Neural crest cell (in vitro differentiated cells): ENCODE data around the gene OSBPL7. TPM values are rescaled to one million over a fixed set of nuclear protein-coding genes. Genes with fewer than 3 reads are reported as not detected.
"Not testable (repeated sequence)": the region's sequence is repeated elsewhere in the genome, so short reads cannot be mapped to it uniquely, and the experiment has no call there.

Source experiments
- DNase-seq: peaks from one replicate; pipeline ENCODE4 v3.0.0; 2021; ENCODE audit warnings: low read depth, mixed read lengths, low spot score
- H3K27ac Mint-ChIP-seq: one replicate; pipeline ENCODE4 v1.8.0; 2021; ENCODE audit warnings: mild to moderate bottlenecking, mixed read lengths; ENCODE audit not compliant: unreplicated experiment
- H3K27me3 Mint-ChIP-seq: 2 replicates; pipeline ENCODE4 v1.8.0; 2021; ENCODE audit warnings: low read depth, mild to moderate bottlenecking, mixed read lengths
- H3K36me3 Mint-ChIP-seq: 2 replicates; pipeline ENCODE4 v1.8.0; 2021; ENCODE audit warnings: low read depth, mild to moderate bottlenecking, mixed read lengths
- H3K4me1 Mint-ChIP-seq: 2 replicates; pipeline ENCODE4 v1.8.0; 2021; ENCODE audit warnings: mixed read lengths
- H3K4me3 Mint-ChIP-seq: one replicate; pipeline ENCODE4 v1.8.0; 2021; ENCODE audit warnings: mild to moderate bottlenecking, mixed read lengths
- H3K9me3 Mint-ChIP-seq: 2 replicates; pipeline ENCODE4 v1.8.0; 2021; ENCODE audit warnings: mixed read lengths
- total RNA-seq: library from RNA; stranded (reverse); gene quantifications from 2 replicates; pipeline ENCODE4 v1.2.1, GENCODE V29; 2021
- TF ChIP-seq, protein P1 (sequence below): fragments of 200-600 bp; sonication (generic); conservative IDR thresholded peaks from 2 replicates; pipeline ENCODE4 v1.5.0; 2021; ENCODE audit warnings: antibody characterized with exemption, mild to moderate bottlenecking

OSBPL7 gene
- total RNA-seq, 1 donor from 2014 or later = 14.3 TPM

- TF ChIP-seq, protein P1, sequence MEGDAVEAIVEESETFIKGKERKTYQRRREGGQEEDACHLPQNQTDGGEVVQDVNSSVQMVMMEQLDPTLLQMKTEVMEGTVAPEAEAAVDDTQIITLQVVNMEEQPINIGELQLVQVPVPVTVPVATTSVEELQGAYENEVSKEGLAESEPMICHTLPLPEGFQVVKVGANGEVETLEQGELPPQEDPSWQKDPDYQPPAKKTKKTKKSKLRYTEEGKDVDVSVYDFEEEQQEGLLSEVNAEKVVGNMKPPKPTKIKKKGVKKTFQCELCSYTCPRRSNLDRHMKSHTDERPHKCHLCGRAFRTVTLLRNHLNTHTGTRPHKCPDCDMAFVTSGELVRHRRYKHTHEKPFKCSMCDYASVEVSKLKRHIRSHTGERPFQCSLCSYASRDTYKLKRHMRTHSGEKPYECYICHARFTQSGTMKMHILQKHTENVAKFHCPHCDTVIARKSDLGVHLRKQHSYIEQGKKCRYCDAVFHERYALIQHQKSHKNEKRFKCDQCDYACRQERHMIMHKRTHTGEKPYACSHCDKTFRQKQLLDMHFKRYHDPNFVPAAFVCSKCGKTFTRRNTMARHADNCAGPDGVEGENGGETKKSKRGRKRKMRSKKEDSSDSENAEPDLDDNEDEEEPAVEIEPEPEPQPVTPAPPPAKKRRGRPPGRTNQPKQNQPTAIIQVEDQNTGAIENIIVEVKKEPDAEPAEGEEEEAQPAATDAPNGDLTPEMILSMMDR = peak; percentile 76
- no peak overlapping the region for H3K27ac Mint-ChIP-seq
- no peaks in the 10 kb centered on the region for H3K36me3 Mint-ChIP-seq
- H3K9me3 Mint-ChIP-seq = peaks cover 2% of the 10 kb centered on the region
- no peaks in the 10 kb centered on the region for H3K4me1 Mint-ChIP-seq
- no peak overlapping the region for H3K4me3 Mint-ChIP-seq
- H3K27me3 Mint-ChIP-seq = peaks cover 63% of the 10 kb centered on the region
- peak; percentile 20 for DNase-seq
Observed at GRCh38 chr17:47776330-47777197, 45.0 kb downstream of the OSBPL7 start.

- Mint-ChIP-seq H3K27ac (no peak overlapping the region), H3K4me1 (no peaks in the 10 kb centered on the region), H3K9me3 (peaks cover 6% of the 10 kb centered on the region), H3K27me3 (peaks cover 53% of the 10 kb centered on the region), H3K4me3 (no peak overlapping the region), H3K36me3 (no peaks in the 10 kb centered on the region)
- DNase-seq = no peak
- TF ChIP-seq, protein P1 = no peak
Observed at GRCh38 chr17:47774987-47775580, 46.5 kb downstream of the OSBPL7 start.

GRCh38 chr17:47774331-47774730, 47.3 kb downstream of the OSBPL7 start:
- peaks cover 6% of the 10 kb centered on the region for H3K9me3 Mint-ChIP-seq
- no peak overlapping the region for H3K4me3 Mint-ChIP-seq
- TF ChIP-seq, protein P1 = no peak
- H3K27me3 Mint-ChIP-seq = peaks cover 54% of the 10 kb centered on the region
- H3K27ac Mint-ChIP-seq = no peak overlapping the region
- H3K36me3 Mint-ChIP-seq = no peaks in the 10 kb centered on the region
- no peak for DNase-seq
- H3K4me1 Mint-ChIP-seq = no peaks in the 10 kb centered on the region

DNA sequence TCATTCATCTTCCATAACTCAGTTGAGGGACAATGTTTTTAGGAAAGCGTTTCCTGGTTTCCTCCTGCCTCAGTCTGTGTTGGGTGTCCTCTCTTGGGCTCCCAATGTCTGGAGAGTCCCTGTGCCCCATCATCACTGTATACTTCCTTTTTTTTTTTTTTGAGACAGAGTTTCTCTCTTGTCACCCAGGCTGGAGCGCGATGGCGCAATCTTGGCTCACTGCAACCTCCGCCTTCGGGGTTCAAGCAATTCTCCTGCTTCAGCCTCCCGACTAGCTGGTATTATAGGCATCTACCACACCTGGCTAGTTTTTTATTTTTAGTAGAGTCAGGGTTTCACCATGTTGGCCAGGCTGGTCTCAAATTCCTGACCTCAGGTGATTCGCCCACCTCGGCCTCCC, 47.9 kb downstream of the OSBPL7 start:
- not testable (repeated sequence) for DNase-seq, H3K4me1 Mint-ChIP-seq, H3K27ac Mint-ChIP-seq, H3K36me3 Mint-ChIP-seq, H3K4me3 Mint-ChIP-seq
- Mint-ChIP-seq H3K9me3 (peaks cover 13% of the 10 kb centered on the region), H3K27me3 (peaks cover 60% of the 10 kb centered on the region)

GRCh38 chr17:47763913-47764582, 57.5 kb downstream of the OSBPL7 start:
- no peak for DNase-seq
- Mint-ChIP-seq H3K36me3 (no peaks in the 10 kb centered on the region), H3K27me3 (peaks cover 65% of the 10 kb centered on the region), H3K27ac (no peak overlapping the region), H3K4me3 (no peak overlapping the region), H3K9me3 (peaks cover 20% of the 10 kb centered on the region), H3K4me1 (no peaks in the 10 kb centered on the region)
- TF ChIP-seq, protein P1 = no peak

DNA sequence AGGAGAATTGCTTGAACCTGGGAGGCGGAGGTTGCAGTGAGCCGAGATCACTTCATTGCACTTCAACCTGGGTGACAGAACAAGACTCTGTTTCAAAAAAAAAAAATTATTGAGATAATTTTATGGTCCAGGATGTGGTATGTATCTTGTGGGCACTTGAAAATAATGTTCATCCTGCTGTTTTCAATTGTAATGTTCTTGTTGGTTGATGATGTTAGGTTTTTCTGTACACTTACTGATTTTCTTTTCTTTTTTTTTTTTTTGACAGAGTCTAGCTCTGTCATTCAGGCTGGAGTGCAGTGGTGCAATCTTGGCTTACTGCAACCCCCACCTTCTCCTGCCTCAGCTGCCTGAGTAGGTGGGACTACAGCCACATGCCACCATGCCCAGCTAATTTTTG, 58.9 kb downstream of the OSBPL7 start:
- H3K36me3 Mint-ChIP-seq = no peaks in the 10 kb centered on the region
- TF ChIP-seq, protein P1 = no peak
- H3K9me3 Mint-ChIP-seq = peaks cover 15% of the 10 kb centered on the region
- H3K4me3 Mint-ChIP-seq = no peak overlapping the region
- peaks cover 71% of the 10 kb centered on the region for H3K27me3 Mint-ChIP-seq
- no peak overlapping the region for H3K27ac Mint-ChIP-seq
- DNase-seq = no peak
- H3K4me1 Mint-ChIP-seq = no peaks in the 10 kb centered on the region
